Suppressor macrophage treated with lipopolysaccharide for 4 hours (primary cell): ENCODE measurements around the gene RHOF.

Source experiments
- DNase-seq: peaks from one replicate; pipeline ENCODE4 v3.0.0-alpha.2; 2020

The RHOF gene

GRCh38 chr12:121817648-121818043, 24.2 kb upstream of the RHOF start:
- no peak for DNase-seq

GRCh38 chr12:121816925-121817647, 23.6 kb upstream of the RHOF start:
- no peak for DNase-seq

- DNase-seq: no peak
These were observed 21.8 kb upstream of the RHOF start for GRCh38 chr12:121815263-121815662.

- no peak for DNase-seq
These were observed 21.1 kb upstream of the RHOF start for GRCh38 chr12:121814429-121815119.

GRCh38 chr12:121813951-121814350, 20.5 kb upstream of the RHOF start:
- no peak for DNase-seq

GRCh38 chr12:121812921-121813896, 19.7 kb upstream of the RHOF start:
- DNase-seq: peak; percentile 45

GRCh38 chr12:121812320-121812871, 18.9 kb upstream of the RHOF start:
- peak; percentile 65 for DNase-seq

- DNase-seq: peak; percentile 80
These were observed 18.2 kb upstream of the RHOF start for GRCh38 chr12:121811434-121812319.

GRCh38 chr12:121810833-121811433, 17.4 kb upstream of the RHOF start:
- DNase-seq: no peak

GRCh38 chr12:121810234-121810817, 16.8 kb upstream of the RHOF start:
- no peak for DNase-seq

- DNase-seq: no peak
These were observed 16.2 kb upstream of the RHOF start for GRCh38 chr12:121809712-121810116.

GRCh38 chr12:121808623-121809022, 15.1 kb upstream of the RHOF start:
- DNase-seq: no peak

- no peak for DNase-seq
These were observed 14.3 kb upstream of the RHOF start for GRCh38 chr12:121807642-121808347.

- DNase-seq: no peak
These were observed 13.3 kb upstream of the RHOF start for GRCh38 chr12:121806546-121807423.

GRCh38 chr12:121806009-121806545, 12.6 kb upstream of the RHOF start:
- no peak for DNase-seq

GRCh38 chr12:121805171-121806008, 11.9 kb upstream of the RHOF start:
- DNase-seq: no peak

- peak; percentile 52 for DNase-seq
These were observed 11.1 kb upstream of the RHOF start for GRCh38 chr12:121804417-121805111.
